ENCODE measurements around the gene IQGAP3. TPM values are rescaled to one million over a fixed set of nuclear protein-coding genes. Genes with fewer than 3 reads are reported as not detected.

Gene IQGAP3
- total RNA-seq, 2 donors from 2014 or later = 0.52 TPM; not detected in 1

GRCh38 chr1:156475568-156476500, 96.5 kb downstream of the IQGAP3 start:
- intact Hi-C loops (cut with DNase I) = no loop called here
- H3K27me3 ChIP-seq = no peaks in the 10 kb centered on the region
- peak; percentile 43 for ATAC-seq
- DNase-seq = peak; percentile 75 to 96 (median 87)
- no peak overlapping the region for H3K4me3 ChIP-seq
- peaks cover 72% of the 10 kb centered on the region for H3K4me1 ChIP-seq
- peak in 2 of 3 donors; percentile 12 to 25 for TF ChIP-seq POLR2A (IDR thresholded peaks at IDR 0.05)
- TF ChIP-seq CTCF (IDR thresholded peaks at IDR 0.05) = no peak
- H3K27ac ChIP-seq = peak overlapping the region; percentile 83 to 96 (median 91)
- H3K36me3 ChIP-seq (replicated peaks in 1 of 2; ENCODE audit: insufficient read depth in 1 of 2, low read depth in 2 of 2) = peaks cover 0 to 25% of the 10 kb centered on the region in 2 donors
- H3K9me3 ChIP-seq = no peaks in the 10 kb centered on the region
- WGBS, 2 donors = 56 to 57% methylated on average over 16 to 24 of the region's 25 CpGs

Small RNA genes within 50 kb of the gene (small RNA-seq; reads per million reads assigned to genes)
- not detected for gene RF00019

Other genes starting within 250 kb of the IQGAP3 start
- gene CCT3, start 234.3 kb downstream of the IQGAP3 start, total RNA-seq = 100 to 1,000 TPM; 104 to 106 TPM
- gene TSACC, start 234.0 kb downstream of the IQGAP3 start, total RNA-seq = not detected
- 1 to 10 TPM in 1 of 2 donors, not detected in 1; 3.3 TPM for gene RHBG, start 203.4 kb downstream of the IQGAP3 start, total RNA-seq
- gene MEF2D, start 71.8 kb downstream of the IQGAP3 start, total RNA-seq = 10 to 100 TPM; 15.6 to 18.1 TPM
- gene TTC24, start 7.2 kb upstream of the IQGAP3 start, total RNA-seq = not detected
- 10 to 100 TPM; 46.1 to 62.8 TPM for gene NAXE, start 19.2 kb upstream of the IQGAP3 start, total RNA-seq
- gene GPATCH4, start 28.9 kb upstream of the IQGAP3 start, total RNA-seq = 1 to 10 TPM; 8.9 to 9.6 TPM
- gene HAPLN2, start 46.9 kb upstream of the IQGAP3 start, total RNA-seq = not detected
- under 1 TPM in 1 of 2 donors, not detected in 1; 0.26 TPM for gene BCAN, start 69.6 kb upstream of the IQGAP3 start, total RNA-seq
- gene NES, start 104.8 kb upstream of the IQGAP3 start, total RNA-seq = 10 to 100 TPM in 1 of 2 donors, 1 to 10 TPM in 1; 4.2 to 12.2 TPM
- gene CRABP2, start 133.0 kb upstream of the IQGAP3 start, total RNA-seq = 1 to 10 TPM in 1 of 2 donors, under 1 TPM in 1; 0.99 to 3.6 TPM
- 10 to 100 TPM; 14.5 to 68.2 TPM for gene METTL25B, start 155.9 kb upstream of the IQGAP3 start, total RNA-seq
- 10 to 100 TPM; 11.9 to 14.3 TPM for gene ISG20L2, start 156.2 kb upstream of the IQGAP3 start, total RNA-seq
- 10 to 100 TPM; 25.2 to 62.0 TPM for gene MRPL24, start 168.5 kb upstream of the IQGAP3 start, total RNA-seq
- gene HDGF, start 179.1 kb upstream of the IQGAP3 start, total RNA-seq = 100 to 1,000 TPM in 1 of 2 donors, 10 to 100 TPM in 1; 92.4 to 122 TPM
- 10 to 100 TPM; 19.2 to 28.3 TPM for gene PRCC, start 195.0 kb upstream of the IQGAP3 start, total RNA-seq
- under 1 TPM in 1 of 2 donors, not detected in 1; 0.99 TPM for gene SH2D2A, start 244.3 kb upstream of the IQGAP3 start, total RNA-seq

Data from body of pancreas (tissue), 4 donors.